AG10803 (cell line): Measurements from ENCODE around the gene ARL6IP4.
"Not testable (repeated sequence)": the region's sequence is repeated elsewhere in the genome, so short reads cannot be mapped to it uniquely, and the experiment has no call there.

Experiments
- DNase-seq: peaks from one replicate; pipeline ENCODE4 v3.0.0; 2010; ENCODE audit warnings: low read depth
- H3K4me3 ChIP-seq: 2 replicates; pipeline ENCODE4 v1.5.1; 2011; ENCODE audit warnings: mild to moderate bottlenecking, low read length, control low read depth
- TF ChIP-seq, protein P1 (sequence below): conservative IDR thresholded peaks from 2 replicates; pipeline ENCODE4 v1.5.1; 2011; ENCODE audit warnings: mild to moderate bottlenecking, low read length, control low read depth, inconsistent platforms

The ARL6IP4 gene

DNA sequence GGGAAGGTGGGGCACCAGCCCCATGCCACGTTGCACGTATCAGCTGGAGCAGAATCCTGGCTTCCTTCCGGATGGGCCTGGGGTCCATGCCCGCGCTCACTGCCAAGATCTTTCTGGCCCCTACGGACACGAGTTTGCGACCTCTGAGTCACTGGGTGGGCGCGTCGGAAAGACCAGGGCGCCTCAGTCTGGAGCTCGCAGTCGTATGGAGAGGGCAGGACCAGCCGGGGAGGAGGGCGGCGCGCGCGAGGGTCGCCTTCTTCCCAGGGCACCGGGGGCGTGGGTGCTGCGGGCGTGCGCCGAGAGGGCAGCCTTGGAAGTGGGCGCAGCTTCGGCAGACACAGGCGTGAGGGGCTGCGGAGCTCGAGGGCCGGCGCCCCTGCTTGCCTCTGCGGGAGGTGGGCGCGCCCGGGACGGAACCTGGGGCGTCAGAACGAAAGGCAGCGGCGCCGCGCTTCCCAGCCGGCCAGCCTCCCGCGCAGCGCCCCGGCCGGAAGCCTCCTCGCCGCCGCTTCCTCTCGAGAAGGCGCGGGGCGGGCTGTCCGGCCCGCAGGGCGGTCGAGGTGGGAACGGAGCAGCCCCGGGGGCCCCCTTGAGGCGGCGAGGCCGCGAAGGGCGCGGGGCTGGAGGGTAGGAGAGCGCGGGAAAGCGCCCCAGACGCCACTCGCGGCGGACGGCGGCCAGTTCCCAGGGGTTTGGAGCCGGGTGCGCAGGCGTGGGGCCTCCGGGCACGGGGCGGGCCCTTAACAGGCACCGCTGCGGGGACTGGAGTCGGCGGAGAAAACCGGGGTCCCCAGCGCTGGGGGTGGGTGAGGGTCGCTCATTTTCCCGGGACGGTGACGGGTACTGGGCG, at the start of gene ARL6IP4:
TSS of gene ARL6IP4 (plus strand) at position 499 of the 853 bp plus-strand sequence. CDS start 459 bp downstream, outside the sequence.
- TF ChIP-seq, protein P1, sequence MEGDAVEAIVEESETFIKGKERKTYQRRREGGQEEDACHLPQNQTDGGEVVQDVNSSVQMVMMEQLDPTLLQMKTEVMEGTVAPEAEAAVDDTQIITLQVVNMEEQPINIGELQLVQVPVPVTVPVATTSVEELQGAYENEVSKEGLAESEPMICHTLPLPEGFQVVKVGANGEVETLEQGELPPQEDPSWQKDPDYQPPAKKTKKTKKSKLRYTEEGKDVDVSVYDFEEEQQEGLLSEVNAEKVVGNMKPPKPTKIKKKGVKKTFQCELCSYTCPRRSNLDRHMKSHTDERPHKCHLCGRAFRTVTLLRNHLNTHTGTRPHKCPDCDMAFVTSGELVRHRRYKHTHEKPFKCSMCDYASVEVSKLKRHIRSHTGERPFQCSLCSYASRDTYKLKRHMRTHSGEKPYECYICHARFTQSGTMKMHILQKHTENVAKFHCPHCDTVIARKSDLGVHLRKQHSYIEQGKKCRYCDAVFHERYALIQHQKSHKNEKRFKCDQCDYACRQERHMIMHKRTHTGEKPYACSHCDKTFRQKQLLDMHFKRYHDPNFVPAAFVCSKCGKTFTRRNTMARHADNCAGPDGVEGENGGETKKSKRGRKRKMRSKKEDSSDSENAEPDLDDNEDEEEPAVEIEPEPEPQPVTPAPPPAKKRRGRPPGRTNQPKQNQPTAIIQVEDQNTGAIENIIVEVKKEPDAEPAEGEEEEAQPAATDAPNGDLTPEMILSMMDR, result no peak
- H3K4me3 ChIP-seq, result peak within 1 kb of the TSS; percentile 87
- peak; percentile 56 for DNase-seq

DNA sequence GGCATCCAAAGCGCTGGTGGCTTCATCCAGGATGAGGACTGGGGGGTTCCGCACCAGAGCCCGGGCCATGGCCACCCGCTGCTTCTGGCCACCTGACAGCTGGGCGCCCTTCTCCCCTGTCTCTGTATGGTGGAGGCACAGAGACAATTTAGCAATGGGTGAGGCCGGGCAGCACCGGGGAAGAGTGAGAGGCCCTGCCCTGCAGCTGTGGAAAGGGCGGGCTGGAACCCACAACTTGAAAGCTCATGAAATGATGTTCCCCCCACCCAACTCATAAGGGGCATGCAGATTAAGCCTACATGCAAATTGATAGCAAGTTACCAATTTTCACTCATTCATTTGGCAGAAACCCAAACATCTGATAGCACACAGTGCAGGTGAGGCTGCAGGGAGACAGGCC, 48.3 kb upstream of the ARL6IP4 start:
- TF ChIP-seq, protein P1, result no peak
- DNase-seq, result no peak
- H3K4me3 ChIP-seq, result no peak overlapping the region

DNA sequence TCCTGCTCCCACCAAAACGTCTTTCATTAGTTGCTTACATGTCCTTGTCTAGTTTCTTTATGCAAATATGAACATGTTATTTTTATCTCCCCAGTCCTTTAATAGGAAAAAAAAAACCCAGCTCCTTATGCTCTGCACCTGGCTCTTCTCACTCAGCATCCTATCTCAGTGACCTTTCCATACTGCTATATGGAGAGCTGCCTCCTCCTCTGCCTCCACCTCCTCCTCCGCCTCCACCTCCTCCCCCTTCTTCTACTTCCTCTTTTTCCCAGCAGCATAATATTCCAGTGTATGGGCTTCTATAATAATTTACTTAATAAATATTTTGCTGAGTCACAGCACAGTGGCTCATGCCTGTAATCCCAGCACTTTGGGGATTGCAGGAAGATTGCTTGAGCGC, 45.8 kb upstream of the ARL6IP4 start:
- no peak overlapping the region for H3K4me3 ChIP-seq
- no peak for DNase-seq
- TF ChIP-seq, protein P1, result no peak

DNA sequence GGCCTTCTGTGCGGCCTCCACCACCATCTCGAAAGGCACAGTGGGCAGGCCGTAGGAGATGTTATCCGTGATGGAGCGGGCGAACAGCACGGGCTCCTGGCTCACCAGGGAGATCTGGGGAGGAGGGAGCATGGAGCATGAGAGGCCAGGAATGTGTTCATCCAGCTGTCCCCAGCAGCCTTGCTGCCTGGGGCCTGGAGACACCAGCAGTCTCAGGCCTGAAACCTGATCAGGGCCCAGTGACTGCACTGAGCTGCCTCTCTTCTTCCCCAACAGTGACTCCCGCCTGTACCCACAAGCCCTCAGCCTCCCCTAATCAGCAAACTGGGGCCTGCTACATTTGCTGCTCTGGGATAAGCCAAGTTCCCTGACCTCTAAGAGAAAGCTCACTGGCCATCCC, 45.2 kb upstream of the ARL6IP4 start:
- H3K4me3 ChIP-seq, result no peak overlapping the region
- no peak for DNase-seq
- TF ChIP-seq, protein P1, result no peak

DNA sequence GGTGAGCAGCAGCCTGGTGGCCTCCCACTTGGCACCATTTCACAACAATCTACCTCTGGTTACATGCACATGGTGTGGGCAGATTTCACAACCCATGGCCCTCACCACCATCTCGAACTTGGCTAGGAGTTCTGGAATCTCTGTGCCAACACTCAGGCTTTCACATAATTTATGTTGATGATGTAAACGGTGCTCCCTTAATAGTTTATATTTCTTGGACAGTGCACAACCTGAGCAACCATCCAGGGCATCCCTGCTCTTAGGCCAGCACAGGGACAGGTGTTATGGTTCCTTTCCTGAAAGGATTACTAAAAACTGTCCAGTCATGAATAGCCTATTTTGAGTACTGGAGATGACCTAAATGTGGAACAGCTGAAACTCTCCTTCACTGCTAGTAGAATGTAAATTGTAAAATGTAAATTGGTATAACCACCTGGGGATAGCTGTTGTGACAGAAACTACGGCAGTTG, 42.8 kb upstream of the ARL6IP4 start:
- H3K4me3 ChIP-seq, result no peak overlapping the region
- TF ChIP-seq, protein P1, result no peak
- DNase-seq, result peak; percentile 47

DNA sequence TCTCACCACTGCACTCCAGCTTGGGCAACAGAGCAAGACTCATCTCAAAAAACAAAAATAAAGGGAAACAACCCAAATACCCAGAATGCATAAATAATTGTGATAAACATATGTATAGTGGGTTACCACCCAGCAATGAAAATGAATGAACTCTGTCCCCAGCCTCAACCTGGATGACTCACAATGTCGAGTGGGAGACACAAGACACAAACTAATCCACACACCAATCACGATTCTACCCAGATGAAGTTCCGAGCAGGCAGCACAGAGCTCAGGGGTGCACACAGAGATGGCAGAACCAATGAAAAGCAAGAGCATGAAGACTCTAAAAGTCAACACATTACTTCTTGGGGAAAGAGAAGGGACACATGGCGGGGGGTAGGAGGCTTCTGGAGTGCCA, 41.4 kb upstream of the ARL6IP4 start:
- TF ChIP-seq, protein P1, result no peak
- no peak overlapping the region for H3K4me3 ChIP-seq
- no peak for DNase-seq

DNA sequence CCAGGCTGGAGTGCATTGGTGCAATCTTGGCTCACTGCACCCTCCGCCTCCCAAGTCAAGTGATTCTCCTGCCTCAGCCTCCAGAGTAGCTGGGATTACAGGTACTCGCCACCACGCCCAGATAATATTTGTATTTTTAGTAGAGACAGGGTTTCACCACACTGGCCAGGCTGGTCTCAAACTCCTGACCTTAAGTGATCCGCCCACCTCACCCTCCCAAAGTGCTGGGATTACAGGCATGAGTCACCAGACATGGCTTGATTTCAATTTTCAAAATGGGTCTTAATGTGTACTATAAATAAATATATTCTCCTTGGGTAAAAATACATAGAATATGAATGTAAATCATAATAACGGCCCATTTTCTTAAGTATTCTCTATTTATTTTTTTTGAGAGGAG, 39.1 kb upstream of the ARL6IP4 start:
- peak; percentile 31 for DNase-seq
- not testable (repeated sequence) for H3K4me3 ChIP-seq
